Caco-2 (cell line): ENCODE results near the gene SIRT2. TPM values are rescaled to one million over a fixed set of nuclear protein-coding genes. Genes with fewer than 3 reads are reported as not detected.
A peak's percentile ranks its signal among the peaks of the same experiment; 100 is the strongest.

Experiments
- BruUV-seq: library from RNA; stranded (reverse); fragments of 400-500 nt; replicated peaks from 2 replicates; lab custom pipeline; 2021; lab: Mats Ljungman, UMichigan
- CTCF ChIA-PET: fragments of 300-600 bp; sonication (Branson Sonifier 250); formaldehyde crosslinking; loops from one replicate; lab custom pipeline; 2022; ENCODE audit warnings: antibody characterized with exemption; lab: Charles Lee
- POLR2A ChIA-PET: fragments of 300-600 bp; sonication (Branson Sonifier 250); formaldehyde crosslinking; loops from one replicate; lab custom pipeline; 2022; ENCODE audit warnings: antibody characterized with exemption; lab: Charles Lee
- DNase-seq, 2 experiments: peaks; one replicate each; pipeline versions ENCODE4 v3.0.0 to v3.0.0-alpha.2; 2020 to 2022
- H3K27me3 ChIP-seq: replicated peaks from 2 replicates; pipeline ENCODE4 v1.6.0; 2011; ENCODE audit warnings: low read length; ENCODE audit not compliant: control insufficient read depth, insufficient read depth
- H3K36me3 ChIP-seq: 2 replicates; pipeline ENCODE4 v1.5.1; 2011; ENCODE audit warnings: low read length; ENCODE audit not compliant: control insufficient read depth, insufficient read depth
- H3K4me1 ChIP-seq: fragments of 250-450 bp; sonication (Bioruptor Pico); 2 replicates; pipeline ENCODE4 v1.5.1; 2020; ENCODE audit warnings: mild to moderate bottlenecking
- H3K4me3 ChIP-seq: 2 replicates; pipeline ENCODE4 v1.5.1; 2011; ENCODE audit warnings: low read depth, mild to moderate bottlenecking, control low read depth, low read length
- H3K9me3 ChIP-seq: fragments of 250-450 bp; sonication (Bioruptor Pico); 2 replicates; pipeline ENCODE4 v1.5.1; 2020; ENCODE audit warnings: mild to moderate bottlenecking, moderate library complexity
- H3K27ac Mint-ChIP-seq: one replicate; pipeline ENCODE4 v1.8.0; 2022; ENCODE audit warnings: mixed read lengths; ENCODE audit not compliant: unreplicated experiment
- H3K27me3 Mint-ChIP-seq: one replicate; pipeline ENCODE4 v1.8.0; 2022; ENCODE audit warnings: mixed read lengths; ENCODE audit not compliant: insufficient read depth, unreplicated experiment
- H3K36me3 Mint-ChIP-seq: one replicate; pipeline ENCODE4 v1.8.0; 2022; ENCODE audit warnings: mild to moderate bottlenecking, mixed read lengths; ENCODE audit not compliant: insufficient read depth, unreplicated experiment
- H3K4me1 Mint-ChIP-seq: one replicate; pipeline ENCODE4 v1.8.0; 2022; ENCODE audit warnings: low read depth, mixed read lengths; ENCODE audit not compliant: unreplicated experiment
- H3K4me3 Mint-ChIP-seq: one replicate; pipeline ENCODE4 v1.8.0; 2022; ENCODE audit warnings: mild to moderate bottlenecking, moderate library complexity, mixed read lengths; ENCODE audit not compliant: unreplicated experiment
- H3K9me3 Mint-ChIP-seq: one replicate; pipeline ENCODE4 v1.8.0; 2022; ENCODE audit warnings: mixed read lengths; ENCODE audit not compliant: unreplicated experiment
- CTCF ChIP-seq, 2 experiments: fragments of 200-600 bp in 1 of 2; IDR thresholded peaks; 1 replicate in 1 of 2; 2 replicates in 1 of 2; pipeline versions ENCODE4 v1.5.1 to v1.8.0; 2011 to 2022; ENCODE audit warnings: antibody characterized with exemption in 1 of 2, control low read depth in 1 of 2, inconsistent platforms in 1 of 2, low read depth in 1 of 2, low read length in 1 of 2, mild to moderate bottlenecking in 1 of 2, moderate library complexity in 1 of 2; ENCODE audit not compliant: insufficient read depth in 1 of 2, severe bottlenecking in 1 of 2, unreplicated experiment in 1 of 2
- intact Hi-C: fragments of 100-400 bp; cut with micrococcal nuclease; formaldehyde crosslinking; loops from one replicate; pipeline ENCODE4 v1.10.0; 2022; ENCODE audit not compliant: unreplicated experiment
- total RNA-seq: library from RNA; stranded (reverse); gene quantifications from 2 replicates; pipeline ENCODE4 v1.2.3, GENCODE V29; 2022

Gene SIRT2
- total RNA-seq, 1 experiment from 2014 or later: 33.3 TPM

DNA sequence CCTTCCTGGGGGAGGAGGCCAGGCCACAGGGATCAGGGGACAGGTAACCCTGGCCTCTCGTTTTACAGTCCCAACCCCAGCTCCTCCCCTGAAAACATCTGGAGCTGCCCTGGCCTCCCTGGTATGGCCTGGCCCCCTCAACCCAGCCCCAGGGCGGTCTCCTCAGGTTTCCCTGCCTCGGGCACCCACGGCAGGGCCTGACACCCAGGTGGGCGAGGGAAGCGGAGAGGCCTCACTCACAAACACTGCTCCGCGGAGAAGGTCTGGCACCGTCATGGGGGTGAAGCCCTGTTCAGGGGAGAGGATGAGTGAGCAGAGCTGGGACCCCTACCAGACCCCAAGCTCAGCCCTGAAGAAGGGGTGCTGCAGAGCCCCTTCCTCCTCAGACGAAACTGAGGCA, 19.1 kb upstream of the SIRT2 start:
- Mint-ChIP-seq H3K4me3 (no peak overlapping the region), H3K9me3 (no peaks in the 10 kb centered on the region), H3K27ac (no peak overlapping the region), H3K4me1 (no peaks in the 10 kb centered on the region), H3K27me3 (no peaks in the 10 kb centered on the region), H3K36me3 (peaks cover 25% of the 10 kb centered on the region)
- no TSS peak for BruUV-seq
- Histone ChIP-seq H3K36me3 (no peaks in the 10 kb centered on the region; the same call in 1 of the 2 replicates), H3K4me1 (no peaks in the 10 kb centered on the region), H3K4me3 (no peak overlapping the region), H3K27me3 (no peaks in the 10 kb centered on the region), H3K9me3 (no peaks in the 10 kb centered on the region)
- intact Hi-C loops: no loop called here
- ChIA-PET POLR2A (interaction anchor here (0.6 to 1.3 kb wide), 2 partner anchors 12 to 196 kb away, joined by 3 to 5 read pairs; partner anchors contain the start of genes MRPS12 and SARS2), CTCF (interaction anchor here (1.1 to 1.6 kb wide), 2 partner anchors 11 to 12 kb away, joined by 3 to 8 read pairs; partner anchors contain the start of genes MRPS12 and SARS2)
- DNase-seq: no peak
- no peak for TF ChIP-seq CTCF (IDR thresholded peaks at IDR 0.05; ENCODE audit: insufficient read depth in 1 of 2, low read depth in 1 of 2, low read length in 1 of 2, severe bottlenecking in 1 of 2, unreplicated experiment in 1 of 2)

GRCh38 chr19:38917921-38918491, 18.6 kb upstream of the SIRT2 start:
- no peak overlapping the region for H3K4me3 ChIP-seq
- Mint-ChIP-seq H3K4me3 (no peak overlapping the region), H3K27me3 (no peaks in the 10 kb centered on the region), H3K9me3 (no peaks in the 10 kb centered on the region), H3K4me1 (no peaks in the 10 kb centered on the region), H3K27ac (no peak overlapping the region), H3K36me3 (peaks cover 30% of the 10 kb centered on the region)
- no TSS peak for BruUV-seq
- H3K4me1 ChIP-seq: no peaks in the 10 kb centered on the region
- H3K27me3 ChIP-seq: no peaks in the 10 kb centered on the region
- no peaks in the 10 kb centered on the region; the same call in 1 of the 2 replicates for H3K36me3 ChIP-seq
- TF ChIP-seq CTCF (IDR thresholded peaks at IDR 0.05; ENCODE audit: insufficient read depth in 1 of 2, low read depth in 1 of 2, low read length in 1 of 2, severe bottlenecking in 1 of 2, unreplicated experiment in 1 of 2): peak; percentile 47 to 52
- intact Hi-C loops: no loop called here
- H3K9me3 ChIP-seq: no peaks in the 10 kb centered on the region
- ChIA-PET CTCF (interaction anchor here (0.7 to 1.6 kb wide), 3 partner anchors 11 to 13 kb away, joined by 3 to 8 read pairs (median 3); partner anchors contain the start of genes MRPS12 and SARS2), POLR2A (interaction anchor here (0.6 to 1.3 kb wide), 2 partner anchors 13 to 264 kb away, joined by 3 to 5 read pairs; partner anchors contain the start of genes MRPS12 and SARS2)
- peak; percentile 63 to 72 for DNase-seq

DNA sequence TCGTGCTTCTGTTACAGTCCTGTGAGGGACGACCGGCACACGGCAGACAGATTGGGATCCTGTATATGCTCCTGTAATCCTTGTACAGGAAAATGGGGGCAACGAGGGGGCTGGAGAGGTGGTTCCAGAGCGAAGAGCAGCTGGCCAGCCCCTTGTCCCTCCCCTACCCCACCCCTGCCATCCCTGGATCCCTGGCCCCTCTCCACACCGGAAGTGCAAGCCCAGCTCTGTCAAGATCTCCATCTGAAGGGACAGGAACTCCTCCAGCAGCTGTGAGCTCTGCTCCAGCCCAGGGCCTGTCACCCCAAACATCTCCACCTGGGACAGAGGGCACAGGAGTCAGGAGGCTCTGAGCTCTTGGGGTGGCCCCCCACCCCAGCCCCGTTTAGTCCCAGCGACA, 18.1 kb upstream of the SIRT2 start:
- intact Hi-C loops: no loop called here
- Mint-ChIP-seq H3K9me3 (no peaks in the 10 kb centered on the region), H3K4me3 (no peak overlapping the region), H3K27me3 (no peaks in the 10 kb centered on the region), H3K4me1 (no peaks in the 10 kb centered on the region), H3K27ac (no peak overlapping the region), H3K36me3 (peaks cover 33% of the 10 kb centered on the region)
- Histone ChIP-seq H3K36me3 (no peaks in the 10 kb centered on the region; the same call in 1 of the 2 replicates), H3K27me3 (no peaks in the 10 kb centered on the region), H3K9me3 (no peaks in the 10 kb centered on the region), H3K4me3 (no peak overlapping the region), H3K4me1 (no peaks in the 10 kb centered on the region)
- DNase-seq: no peak
- no peak for TF ChIP-seq CTCF (IDR thresholded peaks at IDR 0.05; ENCODE audit: insufficient read depth in 1 of 2, low read depth in 1 of 2, low read length in 1 of 2, severe bottlenecking in 1 of 2, unreplicated experiment in 1 of 2)
- CTCF ChIA-PET: interaction anchor here (0.7 kb wide), 1 partner anchor 13 kb away, joined by 3 read pairs; the partner anchor contains the start of genes MRPS12 and SARS2
- BruUV-seq: no TSS peak
- POLR2A ChIA-PET: interaction anchor here (0.6 kb wide), 1 partner anchor 264 kb away, joined by 3 read pairs; no protein-coding TSS in a partner anchor
